GM12891 (cell line): ENCODE measurements around the gene FBXO17.

Source experiments
- PAX5 ChIP-seq: IDR thresholded peaks from 2 replicates; pipeline ENCODE4 v1.6.1; 2011; ENCODE audit warnings: low read length, moderate library complexity, mild to moderate bottlenecking; ENCODE audit not compliant: insufficient read depth, severe bottlenecking
- POLR2A ChIP-seq: IDR thresholded peaks from 2 replicates; pipeline ENCODE4 v1.6.1; 2011; ENCODE audit warnings: low read depth, low read length, control low read depth
- POLR2AphosphoS5 ChIP-seq: IDR thresholded peaks from 2 replicates; pipeline ENCODE4 v1.6.1; 2011; ENCODE audit warnings: low read depth, low read length, control low read depth
- POU2F2 ChIP-seq: IDR thresholded peaks from 2 replicates; pipeline ENCODE4 v1.6.1; 2011; ENCODE audit warnings: low read depth, mild to moderate bottlenecking, control low read depth, low read length, moderate library complexity
- SPI1 ChIP-seq: IDR thresholded peaks from 2 replicates; pipeline ENCODE4 v1.6.1; 2011; ENCODE audit warnings: low read depth, low read length, control low read depth
- TAF1 ChIP-seq: IDR thresholded peaks from 2 replicates; pipeline ENCODE4 v1.6.1; 2011; ENCODE audit warnings: low read depth, low read length, control low read depth

GRCh38 chr19:38900202-38900629 lies 75.3 kb downstream of the FBXO17 start:
- no peak; the same call in 1 of the 2 replicates for TF ChIP-seq POLR2A
- no peak for TF ChIP-seq POLR2AphosphoS5
- no peak for TF ChIP-seq PAX5
- TF ChIP-seq TAF1: no peak
- no peak for TF ChIP-seq SPI1
- TF ChIP-seq POU2F2: no peak
